GM23338 (cell line): ENCODE data around the gene PGBD5. TPM values are rescaled to one million over a fixed set of nuclear protein-coding genes. Genes with fewer than 3 reads are reported as not detected.

Source experiments
- ATAC-seq: fragments of 200-7000 bp; cut with Tn5 transposase; 3 replicates; pipeline ENCODE4 v1.9.1; 2020
- DNase-seq: peaks from one replicate; pipeline ENCODE4 v3.0.0-alpha.2; 2015; ENCODE audit warnings: low spot score
- H2AFZ ChIP-seq: fragments of 200-600 bp; sonication (generic); 2 replicates; pipeline ENCODE4 v1.8.0; 2016; ENCODE audit warnings: antibody characterized with exemption, mild to moderate bottlenecking, moderate library complexity
- H3F3A ChIP-seq: fragments of 200-600 bp; sonication (generic); replicated peaks from 2 replicates; pipeline ENCODE4 v1.8.0; 2017; ENCODE audit warnings: antibody characterized with exemption, mixed run types, low read depth
- H3K27ac ChIP-seq: fragments of 200-600 bp; sonication (generic); 2 replicates; pipeline ENCODE4 v1.6.1; 2016; ENCODE audit warnings: low read depth
- H3K27me3 ChIP-seq: fragments of 200-600 bp; sonication (generic); 2 replicates; pipeline ENCODE4 v1.8.0; 2016; ENCODE audit warnings: mild to moderate bottlenecking, mixed run types, moderate library complexity; ENCODE audit not compliant: insufficient read depth
- H3K36me3 ChIP-seq: fragments of 200-600 bp; sonication (generic); 2 replicates; pipeline ENCODE4 v1.8.0; 2016; ENCODE audit warnings: mild to moderate bottlenecking; ENCODE audit not compliant: insufficient read depth
- H3K4me1 ChIP-seq: fragments of 200-600 bp; sonication (generic); 2 replicates; pipeline ENCODE4 v1.8.0; 2016; ENCODE audit warnings: mild to moderate bottlenecking, moderate library complexity; ENCODE audit not compliant: insufficient read depth
- H3K4me2 ChIP-seq: fragments of 200-600 bp; sonication (generic); 2 replicates; pipeline ENCODE4 v1.7.1; 2017; ENCODE audit warnings: mixed run types
- H3K4me3 ChIP-seq: fragments of 200-600 bp; sonication (generic); 2 replicates; pipeline ENCODE4 v1.6.1; 2016; ENCODE audit warnings: mixed run types
- H3K79me2 ChIP-seq: fragments of 200-600 bp; sonication (generic); replicated peaks from 2 replicates; pipeline ENCODE4 v1.8.0; 2017; ENCODE audit warnings: mild to moderate bottlenecking; ENCODE audit not compliant: insufficient read depth
- H3K9me2 ChIP-seq: fragments of 200-600 bp; sonication (generic); 2 replicates; pipeline ENCODE4 v1.8.0; 2017; ENCODE audit not compliant: insufficient read depth
- H4K20me1 ChIP-seq: fragments of 200-600 bp; sonication (generic); replicated peaks from 2 replicates; pipeline ENCODE4 v1.8.0; 2017; ENCODE audit warnings: mild to moderate bottlenecking; ENCODE audit not compliant: insufficient read depth
- H3K27ac Mint-ChIP-seq: 2 replicates; pipeline ENCODE4 v1.8.0; 2020; ENCODE audit warnings: inconsistent platforms, mild to moderate bottlenecking, moderate library complexity, mixed read lengths
- H3K27me3 Mint-ChIP-seq: 3 replicates; pipeline ENCODE4 v1.8.0; 2022; ENCODE audit warnings: low read depth, mild to moderate bottlenecking, moderate library complexity, mixed read lengths, inconsistent platforms; ENCODE audit not compliant: insufficient read depth, poor library complexity
- H3K36me3 Mint-ChIP-seq: 3 replicates; pipeline ENCODE4 v1.8.0; 2021; ENCODE audit warnings: low read depth, mild to moderate bottlenecking, inconsistent platforms, moderate library complexity, mixed read lengths
- H3K4me1 Mint-ChIP-seq: 3 replicates; pipeline ENCODE4 v1.8.0; 2020; ENCODE audit warnings: mild to moderate bottlenecking, inconsistent platforms, mixed read lengths
- H3K4me3 Mint-ChIP-seq: 3 replicates; pipeline ENCODE4 v1.8.0; 2021; ENCODE audit warnings: moderate library complexity, mild to moderate bottlenecking, inconsistent platforms, mixed read lengths
- H3K9me3 Mint-ChIP-seq: 3 replicates; pipeline ENCODE4 v1.8.0; 2020; ENCODE audit warnings: moderate library complexity, mild to moderate bottlenecking, inconsistent platforms, mixed read lengths
- CREB1 ChIP-seq: fragments of 250-450 bp; sonication (Bioruptor Pico); IDR thresholded peaks from 2 replicates; pipeline ENCODE4 v1.5.0; 2020; ENCODE audit warnings: low read depth, mild to moderate bottlenecking, moderate library complexity
- EZH2 ChIP-seq: fragments of 200-600 bp; sonication (generic); IDR thresholded peaks from one replicate; pipeline ENCODE4 v1.8.0; 2017; ENCODE audit warnings: antibody characterized with exemption, mild to moderate bottlenecking, low read depth; ENCODE audit not compliant: unreplicated experiment
- EZH2phosphoT487 ChIP-seq: fragments of 200-600 bp; sonication (generic); IDR thresholded peaks from one replicate; pipeline ENCODE4 v1.8.1; 2018; ENCODE audit warnings: antibody characterized with exemption; ENCODE audit not compliant: unreplicated experiment
- JUNB ChIP-seq: IDR thresholded peaks from one replicate; pipeline ENCODE4 v1.6.1; 2016; ENCODE audit warnings: antibody characterized with exemption; ENCODE audit not compliant: unreplicated experiment
- NANOG ChIP-seq: IDR thresholded peaks from 2 replicates; pipeline ENCODE4 v1.6.1; 2016; ENCODE audit warnings: antibody characterized with exemption, borderline replicate concordance
- POLR2AphosphoS5 ChIP-seq: IDR thresholded peaks from 2 replicates; pipeline ENCODE4 v1.6.1; 2016; ENCODE audit warnings: antibody characterized with exemption, low read depth
- STAT1 ChIP-seq: IDR thresholded peaks from one replicate; pipeline ENCODE4 v1.6.1; 2016; ENCODE audit warnings: antibody characterized with exemption; ENCODE audit not compliant: unreplicated experiment
- polyA plus RNA-seq: library from polyadenylated mRNA; unstranded; fragments of >200 nt; fragmentation: Nextera tagmentation; extraction: Ambion mirVana; gene quantifications from 2 replicates; pipeline ENCODE4 v1.2.1, GENCODE V29; 2016
- total RNA-seq: library from RNA; depleted of rRNA; stranded (reverse); fragments of >200 nt; shearing (Covaris generic); gene quantifications from 2 replicates; pipeline ENCODE4 v1.2.3, GENCODE V29; 2014
- TF ChIP-seq, protein P1 (sequence below), 2 experiments: fragments of 200-600 bp in 1 of 2; sonication (generic) in 1 of 2; conservative IDR thresholded peaks; 2 replicates each; pipeline versions ENCODE4 v1.5.1 to v1.6.1; 2016 to 2017; ENCODE audit warnings: antibody characterized with exemption in 2 of 2, low read depth in 2 of 2, mild to moderate bottlenecking in 2 of 2, moderate library complexity in 1 of 2
- TF ChIP-seq, protein P2 (sequence below): IDR thresholded peaks from one replicate; pipeline ENCODE4 v1.6.1; 2018; ENCODE audit warnings: antibody characterized with exemption; ENCODE audit not compliant: unreplicated experiment
- TF ChIP-seq, protein P3 (sequence below): fragments of 250-450 bp; sonication (Bioruptor Pico); IDR thresholded peaks from 2 replicates; pipeline ENCODE4 v1.5.0; 2020; ENCODE audit warnings: mild to moderate bottlenecking, moderate library complexity
- TF ChIP-seq, protein P4 (sequence below): IDR thresholded peaks from 2 replicates; pipeline ENCODE4 v1.6.1; 2016; ENCODE audit warnings: antibody characterized with exemption

PGBD5 gene
- total and polyA plus RNA-seq, 2 experiments from 2014 or later, result 3.4 to 16.6 TPM

DNA sequence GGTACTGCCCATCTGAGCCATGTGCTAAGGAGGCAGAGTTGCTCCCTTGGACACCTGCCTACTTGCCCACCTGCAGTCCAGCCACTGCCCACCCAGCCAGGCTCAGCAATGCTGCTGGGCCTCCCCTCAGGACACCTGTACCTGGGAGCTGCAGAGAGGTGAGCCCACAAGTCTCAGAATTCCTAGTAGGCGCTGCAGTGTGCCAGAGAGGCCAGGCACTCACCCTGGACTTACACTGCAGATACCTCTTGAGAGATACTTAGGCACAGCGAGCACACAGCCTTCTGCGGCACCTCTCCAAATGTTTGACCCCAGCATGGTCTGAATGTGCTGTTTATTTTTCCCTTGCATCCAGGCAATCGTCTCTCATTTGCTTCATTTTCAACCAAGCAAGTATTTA lies 71.0 kb downstream of the PGBD5 start:
- Histone ChIP-seq H3K4me1 (no peaks in the 10 kb centered on the region), H3K4me3 (no peak overlapping the region), H2AFZ (no peak overlapping the region), H3F3A (no peaks in the 10 kb centered on the region), H3K4me2 (no peak overlapping the region), H3K9me2 (no peaks in the 10 kb centered on the region), H3K27me3 (no peaks in the 10 kb centered on the region), H4K20me1 (peaks cover 5% of the 10 kb centered on the region), H3K79me2 (peaks cover 11% of the 10 kb centered on the region; the same call in 1 of the 2 replicates), H3K36me3 (peaks cover 4% of the 10 kb centered on the region; the same call in 1 of the 2 replicates), H3K27ac (no peak overlapping the region)
- Mint-ChIP-seq H3K27ac (no peak overlapping the region), H3K9me3 (no peaks in the 10 kb centered on the region), H3K4me3 (no peak overlapping the region), H3K4me1 (no peaks in the 10 kb centered on the region), H3K36me3 (peaks cover 36% of the 10 kb centered on the region), H3K27me3 (peaks cover 2% of the 10 kb centered on the region)
- TF ChIP-seq POLR2AphosphoS5 (no peak), EZH2phosphoT487 (no peak), NANOG (no peak), CREB1 (CRISPR knock-in tag) (no peak), JUNB (no peak), EZH2 (no peak), STAT1 (no peak)
- TF ChIP-seq, protein P1, sequence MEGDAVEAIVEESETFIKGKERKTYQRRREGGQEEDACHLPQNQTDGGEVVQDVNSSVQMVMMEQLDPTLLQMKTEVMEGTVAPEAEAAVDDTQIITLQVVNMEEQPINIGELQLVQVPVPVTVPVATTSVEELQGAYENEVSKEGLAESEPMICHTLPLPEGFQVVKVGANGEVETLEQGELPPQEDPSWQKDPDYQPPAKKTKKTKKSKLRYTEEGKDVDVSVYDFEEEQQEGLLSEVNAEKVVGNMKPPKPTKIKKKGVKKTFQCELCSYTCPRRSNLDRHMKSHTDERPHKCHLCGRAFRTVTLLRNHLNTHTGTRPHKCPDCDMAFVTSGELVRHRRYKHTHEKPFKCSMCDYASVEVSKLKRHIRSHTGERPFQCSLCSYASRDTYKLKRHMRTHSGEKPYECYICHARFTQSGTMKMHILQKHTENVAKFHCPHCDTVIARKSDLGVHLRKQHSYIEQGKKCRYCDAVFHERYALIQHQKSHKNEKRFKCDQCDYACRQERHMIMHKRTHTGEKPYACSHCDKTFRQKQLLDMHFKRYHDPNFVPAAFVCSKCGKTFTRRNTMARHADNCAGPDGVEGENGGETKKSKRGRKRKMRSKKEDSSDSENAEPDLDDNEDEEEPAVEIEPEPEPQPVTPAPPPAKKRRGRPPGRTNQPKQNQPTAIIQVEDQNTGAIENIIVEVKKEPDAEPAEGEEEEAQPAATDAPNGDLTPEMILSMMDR (conservative IDR thresholded peaks at IDR 0.05; ENCODE audit: low read depth in 2 of 2), result no peak
- TF ChIP-seq, protein P2, sequence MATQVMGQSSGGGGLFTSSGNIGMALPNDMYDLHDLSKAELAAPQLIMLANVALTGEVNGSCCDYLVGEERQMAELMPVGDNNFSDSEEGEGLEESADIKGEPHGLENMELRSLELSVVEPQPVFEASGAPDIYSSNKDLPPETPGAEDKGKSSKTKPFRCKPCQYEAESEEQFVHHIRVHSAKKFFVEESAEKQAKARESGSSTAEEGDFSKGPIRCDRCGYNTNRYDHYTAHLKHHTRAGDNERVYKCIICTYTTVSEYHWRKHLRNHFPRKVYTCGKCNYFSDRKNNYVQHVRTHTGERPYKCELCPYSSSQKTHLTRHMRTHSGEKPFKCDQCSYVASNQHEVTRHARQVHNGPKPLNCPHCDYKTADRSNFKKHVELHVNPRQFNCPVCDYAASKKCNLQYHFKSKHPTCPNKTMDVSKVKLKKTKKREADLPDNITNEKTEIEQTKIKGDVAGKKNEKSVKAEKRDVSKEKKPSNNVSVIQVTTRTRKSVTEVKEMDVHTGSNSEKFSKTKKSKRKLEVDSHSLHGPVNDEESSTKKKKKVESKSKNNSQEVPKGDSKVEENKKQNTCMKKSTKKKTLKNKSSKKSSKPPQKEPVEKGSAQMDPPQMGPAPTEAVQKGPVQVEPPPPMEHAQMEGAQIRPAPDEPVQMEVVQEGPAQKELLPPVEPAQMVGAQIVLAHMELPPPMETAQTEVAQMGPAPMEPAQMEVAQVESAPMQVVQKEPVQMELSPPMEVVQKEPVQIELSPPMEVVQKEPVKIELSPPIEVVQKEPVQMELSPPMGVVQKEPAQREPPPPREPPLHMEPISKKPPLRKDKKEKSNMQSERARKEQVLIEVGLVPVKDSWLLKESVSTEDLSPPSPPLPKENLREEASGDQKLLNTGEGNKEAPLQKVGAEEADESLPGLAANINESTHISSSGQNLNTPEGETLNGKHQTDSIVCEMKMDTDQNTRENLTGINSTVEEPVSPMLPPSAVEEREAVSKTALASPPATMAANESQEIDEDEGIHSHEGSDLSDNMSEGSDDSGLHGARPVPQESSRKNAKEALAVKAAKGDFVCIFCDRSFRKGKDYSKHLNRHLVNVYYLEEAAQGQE, result no peak
- TF ChIP-seq, protein P3, sequence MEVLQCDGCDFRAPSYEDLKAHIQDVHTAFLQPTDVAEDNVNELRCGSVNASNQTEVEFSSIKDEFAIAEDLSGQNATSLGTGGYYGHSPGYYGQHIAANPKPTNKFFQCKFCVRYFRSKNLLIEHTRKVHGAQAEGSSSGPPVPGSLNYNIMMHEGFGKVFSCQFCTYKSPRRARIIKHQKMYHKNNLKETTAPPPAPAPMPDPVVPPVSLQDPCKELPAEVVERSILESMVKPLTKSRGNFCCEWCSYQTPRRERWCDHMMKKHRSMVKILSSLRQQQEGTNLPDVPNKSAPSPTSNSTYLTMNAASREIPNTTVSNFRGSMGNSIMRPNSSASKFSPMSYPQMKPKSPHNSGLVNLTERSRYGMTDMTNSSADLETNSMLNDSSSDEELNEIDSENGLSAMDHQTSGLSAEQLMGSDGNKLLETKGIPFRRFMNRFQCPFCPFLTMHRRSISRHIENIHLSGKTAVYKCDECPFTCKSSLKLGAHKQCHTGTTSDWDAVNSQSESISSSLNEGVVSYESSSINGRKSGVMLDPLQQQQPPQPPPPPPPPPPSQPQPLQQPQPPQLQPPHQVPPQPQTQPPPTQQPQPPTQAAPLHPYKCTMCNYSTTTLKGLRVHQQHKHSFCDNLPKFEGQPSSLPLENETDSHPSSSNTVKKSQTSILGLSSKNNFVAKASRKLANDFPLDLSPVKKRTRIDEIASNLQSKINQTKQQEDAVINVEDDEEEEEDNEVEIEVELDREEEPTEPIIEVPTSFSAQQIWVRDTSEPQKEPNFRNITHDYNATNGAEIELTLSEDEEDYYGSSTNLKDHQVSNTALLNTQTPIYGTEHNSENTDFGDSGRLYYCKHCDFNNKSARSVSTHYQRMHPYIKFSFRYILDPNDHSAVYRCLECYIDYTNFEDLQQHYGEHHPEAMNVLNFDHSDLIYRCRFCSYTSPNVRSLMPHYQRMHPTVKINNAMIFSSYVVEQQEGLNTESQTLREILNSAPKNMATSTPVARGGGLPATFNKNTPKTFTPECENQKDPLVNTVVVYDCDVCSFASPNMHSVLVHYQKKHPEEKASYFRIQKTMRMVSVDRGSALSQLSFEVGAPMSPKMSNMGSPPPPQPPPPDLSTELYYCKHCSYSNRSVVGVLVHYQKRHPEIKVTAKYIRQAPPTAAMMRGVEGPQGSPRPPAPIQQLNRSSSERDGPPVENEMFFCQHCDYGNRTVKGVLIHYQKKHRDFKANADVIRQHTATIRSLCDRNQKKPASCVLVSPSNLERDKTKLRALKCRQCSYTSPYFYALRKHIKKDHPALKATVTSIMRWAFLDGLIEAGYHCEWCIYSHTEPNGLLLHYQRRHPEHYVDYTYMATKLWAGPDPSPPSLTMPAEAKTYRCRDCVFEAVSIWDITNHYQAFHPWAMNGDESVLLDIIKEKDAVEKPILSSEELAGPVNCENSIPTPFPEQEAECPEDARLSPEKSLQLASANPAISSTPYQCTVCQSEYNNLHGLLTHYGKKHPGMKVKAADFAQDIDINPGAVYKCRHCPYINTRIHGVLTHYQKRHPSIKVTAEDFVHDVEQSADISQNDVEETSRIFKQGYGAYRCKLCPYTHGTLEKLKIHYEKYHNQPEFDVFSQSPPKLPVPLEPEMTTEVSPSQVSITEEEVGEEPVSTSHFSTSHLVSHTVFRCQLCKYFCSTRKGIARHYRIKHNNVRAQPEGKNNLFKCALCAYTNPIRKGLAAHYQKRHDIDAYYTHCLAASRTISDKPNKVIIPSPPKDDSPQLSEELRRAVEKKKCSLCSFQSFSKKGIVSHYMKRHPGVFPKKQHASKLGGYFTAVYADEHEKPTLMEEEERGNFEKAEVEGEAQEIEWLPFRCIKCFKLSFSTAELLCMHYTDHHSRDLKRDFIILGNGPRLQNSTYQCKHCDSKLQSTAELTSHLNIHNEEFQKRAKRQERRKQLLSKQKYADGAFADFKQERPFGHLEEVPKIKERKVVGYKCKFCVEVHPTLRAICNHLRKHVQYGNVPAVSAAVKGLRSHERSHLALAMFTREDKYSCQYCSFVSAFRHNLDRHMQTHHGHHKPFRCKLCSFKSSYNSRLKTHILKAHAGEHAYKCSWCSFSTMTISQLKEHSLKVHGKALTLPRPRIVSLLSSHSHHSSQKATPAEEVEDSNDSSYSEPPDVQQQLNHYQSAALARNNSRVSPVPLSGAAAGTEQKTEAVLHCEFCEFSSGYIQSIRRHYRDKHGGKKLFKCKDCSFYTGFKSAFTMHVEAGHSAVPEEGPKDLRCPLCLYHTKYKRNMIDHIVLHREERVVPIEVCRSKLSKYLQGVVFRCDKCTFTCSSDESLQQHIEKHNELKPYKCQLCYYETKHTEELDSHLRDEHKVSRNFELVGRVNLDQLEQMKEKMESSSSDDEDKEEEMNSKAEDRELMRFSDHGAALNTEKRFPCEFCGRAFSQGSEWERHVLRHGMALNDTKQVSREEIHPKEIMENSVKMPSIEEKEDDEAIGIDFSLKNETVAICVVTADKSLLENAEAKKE (CRISPR knock-in tag), result no peak
- TF ChIP-seq, protein P4, sequence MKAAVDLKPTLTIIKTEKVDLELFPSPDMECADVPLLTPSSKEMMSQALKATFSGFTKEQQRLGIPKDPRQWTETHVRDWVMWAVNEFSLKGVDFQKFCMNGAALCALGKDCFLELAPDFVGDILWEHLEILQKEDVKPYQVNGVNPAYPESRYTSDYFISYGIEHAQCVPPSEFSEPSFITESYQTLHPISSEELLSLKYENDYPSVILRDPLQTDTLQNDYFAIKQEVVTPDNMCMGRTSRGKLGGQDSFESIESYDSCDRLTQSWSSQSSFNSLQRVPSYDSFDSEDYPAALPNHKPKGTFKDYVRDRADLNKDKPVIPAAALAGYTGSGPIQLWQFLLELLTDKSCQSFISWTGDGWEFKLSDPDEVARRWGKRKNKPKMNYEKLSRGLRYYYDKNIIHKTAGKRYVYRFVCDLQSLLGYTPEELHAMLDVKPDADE, result no peak
- ATAC-seq (no peak), DNase-seq (no peak)
